ENCODE data around the gene GUCY1A2.

GRCh38 chr11:106939157-106939556 is 79.1 kb downstream of the GUCY1A2 start:
- TF ChIP-seq EP300 (IDR thresholded peaks at IDR 0.05), result no peak
- no peak for TF ChIP-seq POLR2A (IDR thresholded peaks at IDR 0.05; ENCODE audit: low read depth)
